Ramos (cell line): ENCODE data around the gene DNTT.

Source experiments
- in situ Hi-C: fragments of 300-500 bp; cut with MboI; formaldehyde crosslinking; loops from one replicate; pipeline ENCODE4 v1.14.3; 2022; ENCODE audit warnings: low sequenced_read_pairs; ENCODE audit not compliant: unreplicated experiment

The DNTT gene

DNA sequence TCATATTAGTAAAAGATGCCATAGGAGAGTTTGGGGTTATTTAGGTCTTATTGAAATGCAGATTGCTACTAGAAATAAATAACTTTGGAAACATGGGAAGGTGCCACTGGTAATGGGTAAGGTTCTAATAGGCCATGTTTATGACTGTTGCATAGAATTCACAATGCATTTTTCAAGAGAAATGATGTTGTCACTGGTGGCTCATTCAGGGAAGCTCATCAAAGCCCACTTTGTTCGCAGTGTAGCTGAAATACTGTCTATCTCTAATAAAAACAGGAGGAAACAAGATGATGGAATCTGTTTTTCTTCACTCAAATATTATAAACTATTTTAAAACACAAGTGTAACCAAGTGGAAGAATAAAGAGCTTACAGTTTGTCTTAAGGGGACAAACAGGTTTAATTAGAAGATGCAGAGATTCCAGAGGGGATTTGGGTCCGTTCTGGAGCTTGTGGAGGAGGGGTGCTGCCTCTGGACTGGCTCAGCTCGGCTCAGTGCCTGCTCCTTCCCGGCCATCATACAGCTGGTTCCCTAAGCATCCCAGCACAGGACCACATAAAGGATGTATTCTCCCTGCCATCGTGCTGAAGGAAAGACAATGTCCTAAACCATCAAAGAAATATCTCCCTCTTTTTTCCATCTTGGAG lies 34.2 kb downstream of the DNTT start:
- in situ Hi-C loops, result no loop called here

DNA sequence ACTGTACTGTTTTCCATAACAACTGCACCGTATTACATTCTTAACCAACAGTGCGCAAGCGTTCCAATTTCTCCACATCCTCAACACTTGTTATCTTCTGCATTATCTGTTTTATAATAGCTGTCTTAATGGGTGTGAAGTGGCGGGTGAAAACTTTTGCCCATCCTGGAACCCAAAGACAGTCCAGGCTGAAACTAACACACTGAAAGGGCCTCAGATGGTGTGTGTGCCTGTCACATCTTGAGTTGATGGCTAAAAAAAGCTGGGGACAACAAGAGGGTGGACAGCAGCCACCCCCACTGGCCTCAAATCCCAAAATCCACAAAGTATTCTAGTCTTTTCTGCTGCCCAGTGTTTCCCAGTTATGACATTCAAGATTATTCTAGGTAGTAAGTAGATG lies 35.1 kb downstream of the DNTT start:
- in situ Hi-C loops, result no loop called here

DNA sequence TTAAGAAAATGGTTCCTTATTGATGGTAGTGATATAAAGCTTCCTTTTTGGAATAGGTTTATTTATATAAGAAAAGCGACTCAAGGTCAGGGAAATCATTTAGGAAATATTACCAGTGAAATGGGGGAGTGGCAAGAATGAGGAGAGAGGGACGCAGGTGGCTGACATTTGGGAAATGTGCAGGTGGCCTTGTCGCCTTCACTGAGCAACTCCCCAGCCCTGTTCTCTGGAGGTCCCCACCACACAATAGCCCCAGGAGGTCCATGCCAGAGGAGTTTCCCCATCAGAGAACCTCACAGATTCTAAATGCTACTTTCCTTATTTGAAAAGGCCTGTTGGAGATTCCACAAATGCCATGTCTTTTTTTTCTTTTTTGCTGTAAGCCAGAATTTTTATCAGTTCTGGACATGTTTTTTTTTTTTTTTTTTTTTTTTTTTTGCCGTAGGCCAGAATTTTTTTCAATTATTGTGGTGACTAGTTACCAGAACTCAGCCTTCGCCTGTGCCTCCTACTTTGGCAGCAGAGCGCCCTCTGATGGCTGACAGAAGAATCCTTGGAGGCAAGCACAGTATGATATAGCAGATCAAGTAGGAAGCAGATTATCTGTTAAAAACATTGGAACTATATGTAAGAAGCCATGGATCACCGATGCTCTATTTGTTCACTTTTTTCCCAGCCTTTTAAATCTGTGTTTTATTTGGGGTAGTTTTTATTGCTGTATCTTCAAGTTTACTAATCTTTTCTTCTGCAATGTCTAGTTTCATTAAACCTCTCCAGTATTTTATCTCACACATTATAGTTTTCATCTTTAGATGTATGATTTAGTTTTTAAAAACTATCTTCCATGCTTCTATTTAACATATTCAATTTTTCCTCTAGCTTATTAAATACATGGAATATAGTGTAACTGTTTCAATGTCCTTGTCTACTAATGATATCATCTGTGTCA lies 36.0 kb downstream of the DNTT start:
- in situ Hi-C loops, result loop anchor here (10.0 kb wide), 1 partner anchor 325 kb away; no protein-coding TSS in a partner anchor

DNA sequence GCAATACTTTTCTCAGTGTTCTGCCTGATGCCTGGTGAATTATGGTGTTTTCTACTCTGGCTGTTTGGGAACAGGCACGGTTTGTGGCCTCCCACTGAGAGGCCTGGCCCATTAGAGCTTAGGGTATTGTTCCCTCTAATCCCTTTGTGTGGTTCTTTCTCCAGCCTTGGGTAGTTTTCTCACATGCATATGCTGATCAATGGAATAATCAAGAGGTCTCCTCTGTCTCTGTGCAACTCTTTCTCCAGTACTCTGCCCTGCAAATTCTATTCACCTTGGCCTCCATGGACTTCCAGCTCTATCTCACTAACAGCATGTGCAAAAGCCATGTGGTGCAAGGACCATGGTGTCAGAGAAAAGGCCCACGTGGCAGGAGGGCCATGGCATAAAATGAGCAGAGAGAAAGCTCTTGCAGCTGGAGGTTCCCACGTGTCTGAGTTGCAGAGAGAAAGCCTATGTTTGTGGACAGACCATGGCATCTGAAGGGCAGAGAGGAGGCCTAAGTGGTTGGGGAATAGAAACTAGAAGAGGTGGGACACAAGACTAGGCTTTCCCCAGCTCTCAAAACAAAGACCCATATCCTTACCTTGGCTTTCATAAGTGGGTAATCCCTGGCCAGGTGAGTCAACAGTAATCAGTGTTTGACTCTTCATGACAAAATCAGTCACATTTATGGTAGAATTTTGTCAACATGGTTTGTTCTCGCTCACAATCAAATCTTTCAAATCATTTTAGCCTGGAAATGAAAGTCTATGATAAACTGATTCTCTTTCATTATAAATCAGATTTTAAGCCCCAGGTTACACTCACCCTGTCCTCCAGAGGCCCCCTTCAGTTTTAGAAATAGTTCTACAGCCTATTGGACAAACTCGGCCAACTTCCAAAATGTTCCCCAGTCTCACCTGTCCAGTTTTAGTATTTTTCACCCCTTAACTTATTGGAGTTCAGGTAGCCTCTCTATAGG lies 37.3 kb downstream of the DNTT start:
- in situ Hi-C loops, result loop anchor here (10.0 kb wide), 1 partner anchor 327 kb away; no protein-coding TSS in a partner anchor

DNA sequence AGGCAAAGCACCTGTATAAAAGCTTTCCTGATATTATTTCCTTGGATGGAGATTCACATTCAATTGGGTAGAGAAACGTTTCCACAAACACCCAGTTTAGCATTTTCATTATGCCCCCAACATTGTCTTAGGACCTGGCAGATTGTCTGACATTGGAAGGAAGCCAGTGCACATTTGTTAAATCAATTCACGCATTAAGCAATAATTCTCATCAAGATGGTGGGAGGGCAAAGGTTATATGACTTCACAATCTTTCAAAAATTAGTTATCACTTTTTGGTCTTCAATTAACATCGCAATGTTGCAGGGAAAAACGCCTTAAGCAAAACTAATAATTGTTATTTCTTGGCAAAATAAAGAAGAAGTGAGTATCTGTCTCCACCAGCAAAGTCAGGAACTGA lies 38.2 kb downstream of the DNTT start:
- in situ Hi-C loops, result loop anchor here (10.0 kb wide), 1 partner anchor 328 kb away; no protein-coding TSS in a partner anchor

DNA sequence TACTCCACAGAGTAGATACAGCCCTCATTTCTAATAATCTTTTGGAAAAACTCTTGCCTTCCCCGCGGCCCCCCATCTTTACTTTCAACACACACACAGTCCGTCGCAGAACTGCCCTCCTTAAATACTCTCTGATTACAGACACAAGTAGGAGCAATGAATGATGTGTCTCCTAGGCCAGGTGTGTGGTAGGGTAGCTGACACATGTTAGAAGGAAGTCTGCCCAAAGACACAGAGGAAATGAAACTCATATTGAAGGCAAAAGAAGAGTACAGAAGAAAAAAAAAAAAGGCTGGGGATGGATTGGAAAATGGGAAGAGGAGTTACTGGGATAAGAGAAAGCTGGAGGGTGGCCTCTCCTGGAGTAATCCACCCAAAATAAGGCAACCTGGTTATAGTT lies 39.9 kb downstream of the DNTT start:
- in situ Hi-C loops, result loop anchor here (10.0 kb wide), 1 partner anchor 329 kb away; no protein-coding TSS in a partner anchor

DNA sequence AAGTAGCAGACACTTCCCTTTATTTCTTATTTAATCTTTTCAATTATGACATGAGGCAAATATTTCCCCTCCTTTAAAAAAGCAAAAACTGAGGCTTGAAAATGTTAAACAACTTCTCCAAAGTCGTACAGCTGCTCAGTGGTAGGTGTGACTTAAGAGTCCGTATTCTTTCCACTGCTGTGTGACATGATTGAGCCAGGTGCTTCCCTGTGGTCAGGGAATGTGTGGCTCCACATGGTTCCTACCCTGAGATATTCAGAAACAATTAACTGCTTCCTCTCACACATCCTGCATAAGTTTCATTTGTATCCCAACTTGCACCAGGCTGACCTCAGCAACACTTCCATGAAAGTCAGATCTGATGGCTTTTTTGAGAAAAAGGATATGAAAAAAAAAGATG lies 41.0 kb downstream of the DNTT start:
- in situ Hi-C loops, result loop anchor here (10.0 kb wide), 1 partner anchor 330 kb away; no protein-coding TSS in a partner anchor

DNA sequence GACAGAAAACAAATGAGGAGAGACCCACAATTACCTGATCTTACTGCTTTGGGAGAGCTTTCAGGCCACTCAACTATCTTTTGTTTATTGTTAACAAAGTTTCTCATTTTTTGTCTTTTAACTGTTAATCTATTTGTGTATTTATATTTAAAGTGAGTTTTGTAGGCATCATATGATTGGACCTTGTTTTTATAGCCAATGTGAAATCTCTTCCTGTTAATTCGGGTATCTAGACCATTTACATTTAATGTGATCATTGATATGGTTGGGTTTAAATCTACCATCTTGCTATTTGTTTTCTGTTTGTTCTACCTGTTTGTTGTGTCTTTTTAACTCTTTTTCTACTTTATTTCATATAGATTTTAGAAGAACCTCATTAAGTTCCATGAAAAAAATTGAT lies 42.1 kb downstream of the DNTT start:
- in situ Hi-C loops, result loop anchor here (10.0 kb wide), 1 partner anchor 331 kb away; no protein-coding TSS in a partner anchor

DNA sequence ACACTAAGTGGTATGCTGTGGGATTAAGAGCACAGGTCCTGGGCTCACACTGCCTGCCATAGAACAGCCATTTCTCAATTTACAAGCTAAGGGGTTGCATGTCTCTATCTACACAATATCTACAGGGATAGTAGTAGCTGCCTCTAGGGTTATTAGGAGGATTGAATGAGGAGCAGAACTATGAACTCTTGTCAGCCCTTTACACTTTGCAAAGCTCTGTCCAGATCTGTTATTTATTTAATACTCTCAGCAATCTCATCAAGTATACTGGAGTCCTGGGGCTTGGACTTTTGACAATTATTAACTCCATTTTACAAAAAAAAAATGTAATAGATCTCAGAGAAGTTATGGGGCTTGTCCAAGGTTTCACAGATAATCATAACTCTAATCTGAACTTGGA lies 47.8 kb downstream of the DNTT start:
- in situ Hi-C loops, result no loop called here

DNA sequence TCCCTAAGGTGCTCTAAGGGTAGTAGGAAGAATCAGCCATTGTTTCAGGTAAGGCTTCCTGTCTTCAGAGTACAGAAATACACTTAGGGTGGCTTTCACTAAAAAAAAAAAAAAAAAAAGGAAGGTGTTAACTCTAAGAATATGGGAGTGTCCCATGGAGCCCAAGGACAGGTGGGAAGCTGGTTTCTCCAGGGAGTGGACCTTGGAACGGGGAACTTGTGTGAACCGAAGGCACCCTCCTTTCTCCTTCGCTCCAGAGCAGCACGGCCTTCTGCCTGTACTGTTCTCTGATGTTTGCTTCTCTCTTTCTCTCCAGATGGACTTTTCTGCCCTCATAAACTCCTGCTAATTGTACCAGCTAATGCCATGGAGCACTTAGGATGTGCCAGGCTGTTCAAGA lies 48.3 kb downstream of the DNTT start:
- in situ Hi-C loops, result no loop called here

DNA sequence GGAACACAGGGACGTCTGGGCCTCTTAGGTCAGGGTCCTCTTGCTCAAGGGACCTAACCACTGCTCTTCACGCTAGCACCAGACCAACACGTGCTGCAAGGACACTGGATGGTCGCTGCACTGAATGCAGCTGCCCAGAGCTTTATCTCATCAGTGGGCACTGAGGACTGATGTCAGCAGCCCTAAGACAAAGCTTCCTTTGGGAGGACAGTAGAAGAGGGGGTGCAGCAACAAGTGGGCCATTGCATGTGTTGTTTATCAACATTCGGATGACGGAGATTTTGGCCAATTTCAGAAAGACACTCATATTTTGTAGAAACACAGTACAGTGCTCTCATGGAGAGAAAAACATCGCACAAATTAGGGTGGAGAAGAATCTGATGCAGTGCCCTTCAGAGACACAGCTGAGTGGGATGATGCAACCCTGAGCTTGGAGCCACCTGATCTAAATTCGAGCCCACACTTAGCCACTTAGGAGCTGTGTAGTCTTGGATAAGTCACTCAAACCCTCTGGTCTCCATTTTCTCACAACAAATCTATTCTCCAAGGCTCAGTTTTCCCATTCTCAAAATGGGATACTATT lies 52.9 kb downstream of the DNTT start:
- in situ Hi-C loops, result no loop called here

DNA sequence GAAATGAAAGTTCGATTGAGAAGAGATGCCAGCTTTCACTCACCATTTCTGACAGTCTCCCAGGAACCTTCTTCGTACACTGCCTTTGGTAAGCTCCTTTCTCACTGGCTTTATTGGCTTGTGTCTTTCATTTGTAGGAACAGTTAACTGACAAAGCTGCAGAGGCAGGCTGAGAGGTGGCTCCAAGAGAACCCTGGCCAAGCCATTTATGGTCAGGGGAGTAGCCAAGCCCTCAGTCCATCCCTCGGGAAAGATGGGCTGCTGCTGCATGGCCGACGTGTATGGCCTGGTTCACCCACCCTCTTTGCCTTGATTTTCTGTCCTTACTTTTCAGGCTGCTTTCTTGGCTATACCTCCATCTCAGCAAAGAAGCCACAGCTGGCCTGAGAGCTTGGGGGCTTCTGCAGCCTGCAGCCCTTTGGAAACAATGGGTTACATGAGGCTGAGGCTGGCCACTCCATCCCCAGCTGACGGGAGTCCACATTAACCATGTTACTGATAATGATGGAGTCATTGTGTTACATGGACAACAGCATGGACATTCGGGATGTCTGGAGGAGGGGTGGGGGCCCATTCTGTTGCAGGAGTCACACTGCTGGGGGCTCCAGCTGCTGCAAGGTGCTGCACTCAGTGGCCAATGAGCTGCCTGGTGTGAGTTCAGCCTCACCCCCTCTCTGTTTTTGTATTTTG lies 54.8 kb downstream of the DNTT start, which contains the start of gene OPALIN:
TSS of gene OPALIN (minus strand) at position 152 of the 690 bp plus-strand sequence. CDS start at position 46, 106 bp downstream.
- in situ Hi-C loops, result no loop called here

DNA sequence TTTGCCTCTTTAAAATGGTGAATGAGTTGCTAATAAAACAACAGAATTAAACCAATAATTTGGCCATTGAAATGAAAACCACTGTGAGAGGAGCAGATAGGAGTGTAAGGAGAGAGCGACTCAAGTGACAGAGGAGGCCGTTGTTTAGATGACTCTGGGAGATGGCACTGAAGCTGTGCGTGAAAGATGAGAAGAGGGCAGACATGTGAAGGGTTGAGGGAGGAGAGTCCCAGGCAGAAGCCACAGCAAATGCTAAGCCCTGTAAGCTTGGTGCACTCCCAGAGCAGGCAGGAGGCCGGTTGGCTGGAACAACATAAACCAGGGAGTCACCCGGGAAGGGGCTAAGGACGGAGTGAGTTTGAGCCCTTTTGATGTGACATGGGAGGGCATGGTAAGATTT lies 55.4 kb downstream of the DNTT start:
- in situ Hi-C loops, result no loop called here

DNA sequence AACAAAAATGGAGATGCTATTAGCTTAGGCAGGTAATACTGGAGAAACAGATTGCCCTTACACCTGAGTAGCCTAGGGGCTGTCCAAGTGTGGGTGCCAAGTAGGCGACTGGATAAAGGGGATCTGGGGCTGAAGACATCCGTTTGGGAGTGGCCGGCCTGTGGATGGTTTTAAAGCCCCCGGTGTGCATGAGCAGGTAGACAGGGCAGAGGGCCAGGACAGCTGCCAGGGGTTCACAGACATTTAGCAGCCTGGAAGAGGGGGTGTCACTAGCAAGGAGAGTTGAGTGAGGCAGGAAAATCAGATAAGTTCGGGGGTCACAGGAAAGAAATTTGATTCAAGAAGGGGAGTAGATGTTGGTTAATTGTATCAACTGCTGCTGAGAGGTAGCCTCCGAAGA lies 56.1 kb downstream of the DNTT start:
- in situ Hi-C loops, result no loop called here

DNA sequence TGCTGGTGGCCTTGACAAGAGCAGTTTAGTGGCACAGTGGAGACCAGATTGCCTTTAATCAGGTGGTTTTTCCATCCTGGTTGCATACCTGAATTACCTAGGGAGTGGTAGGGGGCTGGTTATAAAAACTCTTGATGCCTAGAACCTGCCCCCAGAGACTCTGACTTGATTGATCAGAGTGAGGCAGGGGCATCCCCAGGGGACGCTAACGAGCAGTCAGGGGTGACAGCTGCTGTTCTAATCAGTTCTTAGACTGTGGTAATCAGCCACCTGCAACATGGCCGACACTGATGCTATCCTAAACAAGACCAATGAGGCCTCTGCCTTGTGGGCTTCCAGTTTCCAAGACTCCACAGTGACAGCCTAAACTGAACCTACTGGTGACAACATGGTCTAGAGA lies 56.5 kb downstream of the DNTT start:
- in situ Hi-C loops, result no loop called here

DNA sequence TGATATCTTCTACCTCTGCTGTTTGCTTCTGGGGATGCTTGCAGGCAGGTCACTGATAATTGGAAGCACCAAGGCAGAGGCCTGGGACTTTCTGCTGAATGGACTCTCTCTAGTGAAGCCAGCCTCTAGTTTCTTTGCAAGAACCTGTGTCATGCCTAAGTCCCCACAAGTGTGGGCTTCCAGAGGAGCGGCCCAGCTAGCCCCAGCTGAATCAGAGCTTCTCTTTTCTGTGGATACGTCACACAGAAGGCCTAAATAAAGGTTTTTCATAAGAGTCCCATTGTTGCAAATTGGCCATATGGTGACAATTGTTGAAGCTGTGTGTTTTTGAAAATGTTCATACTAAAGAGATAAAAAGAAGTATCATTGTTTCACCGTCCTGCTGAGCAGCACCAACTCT lies 61.3 kb downstream of the DNTT start:
- in situ Hi-C loops, result no loop called here

DNA sequence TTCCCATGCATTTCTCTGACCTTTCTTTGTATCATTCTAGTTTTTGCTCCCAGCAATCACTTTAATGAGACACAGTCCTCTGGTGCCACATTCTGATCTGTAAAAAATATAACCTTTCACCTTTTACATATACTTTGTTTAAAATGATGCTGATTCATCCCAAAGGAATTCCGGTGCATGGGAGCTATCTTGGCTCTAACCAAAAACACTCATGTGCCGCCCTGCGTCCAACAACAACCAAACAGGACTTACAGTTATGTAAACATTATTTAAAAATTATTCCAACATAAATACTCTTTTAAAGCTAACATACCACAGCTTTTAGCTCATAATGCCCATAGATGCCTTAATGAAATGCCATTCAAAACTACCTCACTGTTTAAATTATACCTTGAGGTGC lies 62.3 kb downstream of the DNTT start:
- in situ Hi-C loops, result no loop called here

DNA sequence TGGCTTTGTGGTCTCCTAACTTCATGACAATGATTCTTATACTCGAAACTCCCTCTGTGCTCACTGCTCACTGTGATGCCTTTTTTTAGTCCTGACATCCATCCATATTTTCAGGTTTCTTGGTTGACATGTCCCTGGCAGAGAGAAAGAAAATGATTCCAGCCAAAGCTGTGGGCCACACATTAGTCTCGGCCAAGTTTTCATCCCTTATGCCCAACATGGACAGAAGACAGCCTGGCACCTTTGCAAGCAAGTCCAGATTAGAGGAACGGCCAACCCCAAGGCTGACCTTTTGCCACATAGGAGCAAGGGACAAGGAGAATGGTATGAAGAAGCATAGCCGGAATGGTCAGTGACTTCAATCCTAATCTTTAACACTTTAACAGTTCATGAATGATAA lies 63.2 kb downstream of the DNTT start:
- in situ Hi-C loops, result no loop called here

DNA sequence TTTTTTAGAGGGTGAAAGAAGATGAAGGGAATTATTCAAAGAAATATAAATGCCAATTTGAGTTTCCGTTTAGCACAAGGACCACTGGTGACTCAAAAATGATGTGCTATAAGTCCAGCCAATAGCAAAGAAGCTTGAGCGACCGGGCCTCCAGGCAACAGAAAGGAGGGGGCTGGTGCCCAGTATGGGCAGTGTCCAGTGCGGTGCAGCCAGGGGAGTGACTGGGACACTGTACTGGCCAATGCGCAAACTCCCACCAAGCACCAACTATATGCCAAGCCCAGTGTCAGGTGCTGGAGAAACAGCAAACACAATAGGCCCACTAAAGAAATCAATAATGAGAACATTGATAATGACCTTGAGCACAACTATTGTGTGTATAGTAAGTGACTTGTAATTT lies 64.7 kb downstream of the DNTT start:
- in situ Hi-C loops, result no loop called here
